G401 (cell line): ENCODE measurements around the gene CETP. TPM values are rescaled to one million over a fixed set of nuclear protein-coding genes. Genes with fewer than 3 reads are reported as not detected.
"Not testable (repeated sequence)": the region's sequence is repeated elsewhere in the genome, so short reads cannot be mapped to it uniquely, and the experiment has no call there.

ENCODE experiments used
- DNase-seq: peaks from one replicate; pipeline ENCODE4 v3.0.0-alpha.2; 2015; ENCODE audit warnings: low spot score
- in situ Hi-C: cut with HindIII; loops from 2 replicates; pipeline ENCODE4 v1.10.0; 2016; ENCODE audit warnings: low sequenced_read_pairs, mixed read lengths
- total RNA-seq: library from RNA; depleted of rRNA; stranded (reverse); fragments of >200 nt; shearing (Covaris generic); gene quantifications from 2 replicates; pipeline ENCODE4 v1.2.3, GENCODE V29; 2014

CETP gene
- total RNA-seq, 1 experiment from 2014 or later: not detected

DNA sequence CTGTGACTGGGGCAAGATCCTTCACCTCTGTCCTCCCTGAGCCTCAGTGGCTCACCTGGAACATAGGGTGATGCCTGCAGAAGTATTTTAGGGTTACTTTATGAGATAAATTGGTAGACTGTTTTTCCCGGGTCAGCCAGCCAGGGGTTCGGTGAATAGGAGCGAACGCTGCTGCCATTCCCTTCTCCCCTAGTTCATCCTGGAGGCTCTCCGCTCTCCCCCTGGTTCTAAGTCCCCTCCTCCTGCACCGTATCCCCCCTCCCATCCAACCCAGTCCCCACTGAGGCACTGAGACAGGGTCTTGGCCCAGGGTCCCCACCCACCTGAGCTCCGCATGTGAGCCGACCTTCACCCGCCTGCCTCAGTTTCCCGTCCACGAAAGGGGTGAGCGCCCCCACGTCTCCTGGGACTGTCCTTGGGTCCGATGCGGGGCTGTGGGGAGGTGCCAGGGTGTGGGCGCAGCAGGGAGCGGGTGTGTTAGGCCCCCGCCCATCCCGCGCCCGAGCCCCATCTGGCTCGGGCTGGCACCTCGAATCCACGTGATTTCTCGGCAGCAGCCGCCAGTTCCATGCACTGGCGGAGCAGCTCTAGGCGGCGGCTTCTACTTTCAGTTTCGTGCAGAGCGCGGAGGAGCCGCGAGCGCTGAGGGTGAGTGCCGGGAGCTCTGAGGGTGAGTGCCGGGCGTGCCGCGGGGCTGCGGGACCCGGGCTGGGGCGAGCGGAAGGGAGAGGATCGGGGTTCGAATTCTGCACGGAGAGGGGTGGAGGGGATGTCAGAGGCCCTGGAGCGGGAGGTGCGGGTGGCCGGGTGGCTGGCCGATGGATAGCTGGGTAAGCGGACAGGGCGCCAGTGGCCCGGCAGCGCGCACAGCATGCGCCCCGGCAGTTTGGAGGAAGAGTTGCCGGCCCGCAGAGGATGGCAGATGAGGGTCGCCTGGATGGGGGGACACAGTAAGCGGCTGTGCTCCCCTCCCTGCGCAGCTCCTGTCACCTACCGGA lies 27.5 kb downstream of the CETP start, which contains the start of gene NLRC5:
Gene NLRC5, plus strand, starts transcription at position 610 of the 998 bp plus-strand sequence. CDS start 31,156 bp downstream, outside the sequence.
- in situ Hi-C loops: no loop called here
- peak; percentile 45 for DNase-seq

DNA sequence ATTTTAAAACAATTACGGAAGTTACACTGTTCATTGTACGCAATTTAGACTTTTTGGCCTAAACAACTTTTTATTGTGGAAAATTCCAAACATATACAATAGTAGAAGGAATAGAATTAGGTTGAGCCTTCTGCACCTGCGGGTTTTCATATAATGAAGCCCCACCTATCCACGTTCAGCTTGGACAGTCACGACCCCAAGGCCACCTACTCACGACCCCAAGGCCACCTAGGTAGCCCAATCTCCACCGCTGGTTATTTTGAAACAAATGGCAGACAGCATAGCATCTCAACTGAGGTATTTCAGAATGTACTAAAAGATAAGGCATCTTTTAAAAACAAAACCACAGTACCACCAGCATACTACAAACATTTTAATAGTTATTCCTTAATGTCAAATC lies 28.2 kb downstream of the CETP start:
- no peak for DNase-seq
- in situ Hi-C loops: no loop called here

DNA sequence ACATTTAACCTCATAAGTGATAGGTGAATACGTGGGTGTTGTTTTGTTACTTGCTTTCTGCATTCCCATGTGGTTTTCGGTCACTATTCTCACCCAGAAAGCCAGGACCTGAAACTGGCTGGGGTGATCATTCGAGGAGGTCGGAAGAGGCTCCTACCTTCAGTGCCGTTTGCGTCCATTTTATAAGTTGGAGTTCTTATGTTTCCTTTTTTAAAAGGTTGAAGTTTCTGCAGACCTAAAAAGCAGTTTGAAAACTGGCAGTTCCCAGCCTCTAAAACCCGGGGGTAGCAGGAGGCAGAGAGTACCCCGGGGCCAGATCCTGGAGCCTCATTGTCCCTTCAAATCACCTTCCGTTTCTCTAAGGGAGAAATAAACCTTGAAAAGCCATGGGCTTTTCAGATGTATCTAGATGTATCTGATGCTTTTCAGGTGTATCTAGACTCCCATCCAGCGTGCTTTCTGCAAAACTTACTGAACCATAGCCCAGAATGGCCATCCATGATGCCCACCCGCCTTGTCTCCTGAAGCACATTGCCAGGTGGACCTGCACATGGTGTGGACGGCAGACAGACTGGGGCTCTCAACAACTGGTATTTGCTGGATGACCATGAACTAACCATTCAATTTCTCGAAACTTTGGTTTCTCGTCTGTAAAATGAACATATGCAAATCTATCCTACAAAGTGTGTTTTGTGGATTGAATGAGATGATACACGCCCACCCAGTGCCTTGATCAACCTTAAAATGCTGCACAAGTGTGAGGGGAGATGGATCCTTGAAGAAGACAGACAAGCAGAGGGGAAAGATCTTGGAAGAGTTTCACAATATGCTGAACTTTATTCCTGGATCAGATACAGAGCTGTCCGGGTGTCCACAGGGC lies 28.9 kb downstream of the CETP start:
- no peak for DNase-seq
- in situ Hi-C loops: no loop called here

DNA sequence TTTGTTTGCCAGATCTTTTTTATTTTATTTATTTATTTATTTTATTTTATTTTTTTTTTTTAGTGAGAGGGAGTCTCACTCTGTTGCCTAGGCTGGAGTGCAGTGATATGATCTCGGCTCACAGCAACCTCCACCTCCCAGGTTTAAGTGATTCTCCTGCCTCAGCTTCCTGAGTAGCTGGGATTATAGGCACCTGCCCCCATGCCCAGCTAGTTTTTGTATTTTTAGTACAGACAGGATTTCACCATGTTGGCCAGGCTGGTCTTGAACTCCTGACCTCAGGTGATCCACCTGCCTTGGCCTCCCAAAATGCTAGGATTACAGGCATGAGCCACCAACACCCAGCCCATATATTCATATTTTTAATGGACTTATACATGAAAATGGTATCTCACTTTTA lies 30.7 kb downstream of the CETP start:
- in situ Hi-C loops, DNase-seq: not testable (repeated sequence)

DNA sequence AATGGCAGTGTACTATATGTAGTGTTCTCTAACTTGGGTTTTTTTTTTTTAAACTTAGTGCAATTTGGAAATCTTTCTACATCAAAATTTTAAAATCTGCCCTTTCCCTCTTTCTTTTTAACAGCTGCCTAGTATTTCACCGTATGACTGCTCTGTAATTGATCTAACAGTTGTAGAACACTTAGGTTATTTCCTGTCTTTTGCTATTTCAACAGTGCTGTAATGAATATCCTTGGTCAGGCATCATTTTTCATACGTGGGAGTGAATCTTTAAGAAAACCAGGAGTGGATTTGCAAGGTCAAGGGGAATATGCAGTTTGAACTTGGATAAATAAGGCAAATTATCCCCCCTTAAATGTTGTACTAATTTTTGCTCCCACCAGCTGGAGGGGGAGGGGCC lies 31.5 kb downstream of the CETP start:
- in situ Hi-C loops: no loop called here
- DNase-seq: no peak

DNA sequence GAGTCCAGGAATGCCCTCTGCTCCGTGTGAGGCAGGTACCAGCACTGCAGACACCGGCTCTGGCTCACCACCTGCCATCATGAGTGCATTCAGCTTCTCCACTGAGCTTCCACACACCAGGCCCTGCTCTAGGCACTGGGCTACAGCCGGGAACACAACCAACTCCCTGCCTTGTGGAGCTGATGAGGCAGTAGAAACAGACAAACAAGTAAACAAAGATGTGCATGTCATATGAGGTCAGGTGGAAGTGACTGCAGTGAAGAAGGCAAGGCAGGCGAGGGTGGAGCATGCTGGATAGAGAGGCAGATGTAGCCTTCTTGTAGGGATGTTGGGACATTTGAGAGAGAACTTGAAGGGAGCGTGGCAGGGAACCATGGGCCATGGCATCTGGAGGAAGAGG lies 32.6 kb downstream of the CETP start:
- DNase-seq: no peak
- in situ Hi-C loops: no loop called here

DNA sequence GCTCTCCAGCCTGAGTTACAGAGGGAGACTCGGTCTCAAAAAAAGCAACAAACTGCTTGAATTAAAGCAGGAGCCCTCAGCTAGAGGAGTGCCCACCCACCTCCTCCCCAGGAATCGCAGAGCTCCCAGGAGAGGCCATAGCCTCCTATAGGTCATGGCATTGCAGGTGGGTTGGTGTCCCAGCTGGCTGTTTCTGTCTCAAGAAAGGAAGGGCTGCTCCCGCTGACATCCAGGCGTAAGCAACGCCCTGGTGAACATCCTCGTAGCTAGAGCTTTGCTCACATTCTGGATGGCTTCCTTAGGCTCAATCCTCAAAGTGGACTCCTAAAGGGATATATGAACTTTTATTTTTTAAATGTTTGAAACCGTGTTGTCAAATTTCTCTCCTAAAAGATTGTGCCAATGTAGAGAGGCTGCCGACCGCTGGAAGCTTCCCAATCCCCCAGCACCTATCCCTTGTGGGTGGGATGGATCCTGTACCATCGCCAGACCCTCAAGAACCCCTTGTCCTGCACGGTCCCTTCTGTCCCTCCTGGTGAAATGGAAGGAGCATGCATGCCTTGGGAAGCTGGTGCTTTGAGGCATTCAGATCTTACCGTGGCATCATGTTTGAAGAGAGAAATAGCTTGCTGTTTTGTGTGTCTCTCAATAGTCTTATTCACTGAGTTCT lies 33.5 kb downstream of the CETP start:
- DNase-seq: no peak
- in situ Hi-C loops: no loop called here

DNA sequence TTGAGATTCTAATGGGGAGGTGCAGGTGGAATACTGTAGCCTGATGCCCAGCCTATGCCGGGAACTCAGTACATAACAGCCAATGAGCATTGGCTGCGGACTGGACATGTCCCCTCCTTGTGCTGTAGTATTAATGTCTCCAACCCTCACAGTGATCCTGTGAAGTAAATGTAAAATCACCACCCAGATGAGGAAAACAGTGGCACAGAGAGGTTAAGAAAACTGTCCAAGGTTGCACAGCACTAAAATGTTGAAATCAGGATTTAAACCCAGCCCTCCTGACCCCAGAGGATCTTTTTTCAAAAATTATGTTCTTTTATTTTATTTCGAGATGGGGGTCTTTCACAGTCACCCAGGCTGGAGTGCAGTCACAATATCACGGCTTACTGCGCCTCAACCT lies 35.5 kb downstream of the CETP start:
- in situ Hi-C loops: no loop called here
- DNase-seq: no peak

DNA sequence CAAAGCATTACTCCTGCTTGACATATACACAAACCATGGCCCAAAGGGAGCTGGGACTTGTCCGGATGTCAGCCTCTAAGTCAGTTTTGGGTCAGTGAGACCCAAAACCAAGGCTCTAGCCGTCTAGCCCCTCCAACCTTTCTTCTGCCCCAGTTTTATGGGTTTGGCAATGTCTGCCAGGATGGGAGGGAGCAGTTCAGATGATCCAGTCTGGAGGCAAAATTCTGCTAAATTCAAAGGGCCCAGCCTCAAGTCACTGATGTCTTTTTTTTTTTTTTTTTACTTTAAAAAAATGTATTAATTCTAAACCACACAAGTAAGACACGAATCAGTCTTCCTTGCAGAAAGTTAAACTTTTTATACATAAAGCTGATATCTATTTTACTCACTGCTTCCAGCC lies 36.2 kb downstream of the CETP start:
- in situ Hi-C loops: no loop called here

DNA sequence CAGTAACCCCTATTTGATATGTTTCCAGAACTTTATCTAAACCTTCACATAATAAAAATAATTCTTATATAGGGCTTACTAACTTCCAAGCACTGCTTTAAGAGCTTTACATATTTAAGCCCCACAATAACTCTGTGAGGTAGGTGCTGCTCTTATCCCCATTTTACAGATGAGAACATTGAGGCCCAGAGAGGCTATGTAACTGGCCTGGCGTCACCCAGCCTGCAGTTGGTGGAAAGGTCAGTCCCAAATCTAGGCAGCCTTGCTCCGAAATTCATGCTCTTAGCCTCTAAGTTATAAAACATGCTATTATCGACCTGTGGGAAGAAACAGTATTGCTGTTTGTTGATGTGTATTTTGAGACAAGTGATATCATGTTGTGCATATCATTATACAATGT lies 36.6 kb downstream of the CETP start:
- in situ Hi-C loops: no loop called here
- DNase-seq: no peak

More for the DNA sequence above, 36.2 kb downstream of the CETP start:
- no peak for DNase-seq

DNA sequence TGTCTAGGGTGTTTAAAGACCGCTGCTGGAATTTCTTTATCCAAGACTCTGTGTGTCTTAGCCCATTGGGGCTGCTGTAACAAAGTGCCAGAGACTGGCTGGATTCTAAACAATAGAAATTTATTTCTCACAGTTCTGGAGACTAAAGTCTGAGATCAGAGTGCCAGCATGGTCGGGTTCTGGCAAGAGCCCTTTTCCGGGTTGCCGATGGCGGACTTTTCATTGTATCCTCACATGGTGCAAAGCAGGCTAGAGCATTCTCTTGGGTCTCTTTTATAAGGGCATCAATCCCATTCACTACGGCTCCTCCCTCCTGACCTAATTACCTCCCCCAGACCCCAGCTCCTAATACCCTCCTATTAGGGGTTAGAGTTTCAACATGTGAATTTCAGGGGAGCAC lies 37.1 kb downstream of the CETP start:
- in situ Hi-C loops: no loop called here

DNA sequence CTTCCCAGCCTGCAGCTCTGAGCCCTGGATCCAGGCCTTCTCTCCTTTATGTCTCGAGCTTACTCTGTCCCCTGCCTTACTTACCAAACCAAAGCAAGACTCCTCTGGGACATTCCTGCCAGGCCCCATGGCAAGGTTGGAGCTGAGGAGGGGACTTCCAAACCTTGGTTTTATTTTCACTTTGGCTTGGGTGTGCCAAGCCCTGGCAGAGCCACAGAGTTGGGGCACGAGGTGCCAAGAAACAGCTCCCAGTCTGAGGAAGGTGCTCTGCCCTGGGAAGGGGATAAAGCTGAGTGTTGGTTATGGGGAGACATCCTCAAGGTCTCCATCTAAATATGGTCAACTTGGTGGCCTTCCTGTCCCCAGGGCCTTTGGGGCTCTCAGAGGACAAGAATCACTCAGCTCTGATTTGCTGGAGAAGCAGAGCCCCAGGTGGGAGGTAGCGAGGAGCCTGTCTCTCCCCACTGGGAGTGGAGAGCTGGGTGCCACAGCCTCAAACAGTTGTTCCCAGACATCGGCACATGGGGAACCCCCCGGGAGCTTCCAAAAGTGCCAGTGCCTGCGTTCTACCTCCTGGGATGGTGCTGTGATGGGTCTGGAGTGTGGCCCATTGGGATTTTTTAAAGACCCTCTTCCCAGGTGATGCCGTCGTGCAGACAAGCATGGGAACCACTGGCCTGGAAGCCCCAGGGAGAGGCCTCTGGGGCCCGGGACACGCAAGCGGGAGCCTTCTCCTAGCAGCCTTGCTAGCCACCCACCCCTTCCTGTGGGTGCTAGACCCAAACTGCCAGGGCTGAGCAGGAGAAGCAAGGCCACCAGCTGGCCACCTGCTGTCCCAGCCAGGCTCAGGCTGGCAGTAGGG lies 37.9 kb downstream of the CETP start:
- DNase-seq: no peak
- in situ Hi-C loops: no loop called here

More for the DNA sequence above, 37.1 kb downstream of the CETP start:
- DNase-seq: no peak

DNA sequence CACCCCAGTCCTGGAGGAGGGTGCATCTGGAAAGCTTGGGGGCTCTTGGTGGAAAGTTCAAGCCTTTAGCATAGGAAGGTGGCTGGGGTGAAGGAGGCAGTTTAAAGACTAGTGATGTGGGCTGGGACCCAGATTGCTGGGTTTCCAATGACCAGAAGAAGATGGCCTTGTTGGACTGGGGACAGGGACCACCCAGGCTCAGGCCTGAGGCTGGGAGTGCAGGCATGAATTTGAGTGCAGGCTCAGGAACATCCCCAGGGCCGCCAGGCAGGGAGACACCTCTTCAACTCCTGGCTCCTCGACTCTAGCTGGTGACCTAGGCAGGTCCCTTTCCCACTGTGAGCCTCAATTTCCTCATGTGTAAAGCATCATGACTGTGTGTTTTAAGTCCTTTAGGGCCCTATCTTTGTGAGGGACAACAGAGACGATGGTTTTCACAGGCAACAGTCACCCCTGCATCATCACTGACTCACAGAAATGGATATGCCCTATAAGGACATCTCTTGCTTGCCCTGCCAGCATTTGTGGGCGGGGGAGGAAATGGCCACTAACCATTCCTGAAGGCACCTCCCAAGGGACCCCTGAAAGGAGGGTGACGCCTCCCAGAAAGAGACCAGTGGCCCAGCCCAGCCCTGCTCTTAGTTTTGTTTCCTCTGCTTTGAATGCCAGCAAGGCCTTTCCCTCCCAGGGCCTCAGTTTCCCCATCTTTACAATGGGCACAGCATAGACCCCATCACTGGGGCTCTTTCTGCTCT lies 38.7 kb downstream of the CETP start:
- no peak for DNase-seq
- in situ Hi-C loops: no loop called here

DNA sequence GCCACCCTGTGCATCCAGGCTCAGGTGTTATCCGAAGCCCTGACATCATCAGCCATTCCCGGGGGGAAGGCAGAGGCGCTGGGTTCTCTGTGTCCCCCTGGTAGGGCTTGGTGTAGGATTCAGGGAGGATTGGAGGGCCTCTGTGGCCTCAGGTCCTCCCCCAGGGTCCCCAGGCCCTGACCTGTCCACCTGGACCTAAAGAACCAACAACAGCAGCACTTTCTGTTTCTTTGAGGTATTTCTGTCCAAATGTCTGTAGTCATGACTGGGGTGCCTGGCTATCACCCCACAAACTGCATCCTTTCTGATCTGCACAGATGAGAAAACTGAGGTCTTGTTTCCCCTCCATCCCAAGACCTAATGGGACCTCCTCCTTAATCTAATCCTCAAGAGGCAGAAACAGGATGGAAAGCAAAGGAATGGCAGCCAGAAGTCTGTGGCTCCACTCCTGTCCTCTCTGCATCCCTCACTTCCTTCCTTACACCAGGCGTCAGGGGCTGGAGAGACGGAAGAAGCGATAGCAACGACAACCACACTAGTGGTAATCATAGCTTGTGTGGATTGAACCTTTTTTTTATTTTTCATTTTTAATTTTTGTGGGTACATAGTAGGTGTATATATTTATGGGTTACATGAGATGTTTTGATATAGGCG lies 39.4 kb downstream of the CETP start:
- in situ Hi-C loops: no loop called here
- no peak for DNase-seq

DNA sequence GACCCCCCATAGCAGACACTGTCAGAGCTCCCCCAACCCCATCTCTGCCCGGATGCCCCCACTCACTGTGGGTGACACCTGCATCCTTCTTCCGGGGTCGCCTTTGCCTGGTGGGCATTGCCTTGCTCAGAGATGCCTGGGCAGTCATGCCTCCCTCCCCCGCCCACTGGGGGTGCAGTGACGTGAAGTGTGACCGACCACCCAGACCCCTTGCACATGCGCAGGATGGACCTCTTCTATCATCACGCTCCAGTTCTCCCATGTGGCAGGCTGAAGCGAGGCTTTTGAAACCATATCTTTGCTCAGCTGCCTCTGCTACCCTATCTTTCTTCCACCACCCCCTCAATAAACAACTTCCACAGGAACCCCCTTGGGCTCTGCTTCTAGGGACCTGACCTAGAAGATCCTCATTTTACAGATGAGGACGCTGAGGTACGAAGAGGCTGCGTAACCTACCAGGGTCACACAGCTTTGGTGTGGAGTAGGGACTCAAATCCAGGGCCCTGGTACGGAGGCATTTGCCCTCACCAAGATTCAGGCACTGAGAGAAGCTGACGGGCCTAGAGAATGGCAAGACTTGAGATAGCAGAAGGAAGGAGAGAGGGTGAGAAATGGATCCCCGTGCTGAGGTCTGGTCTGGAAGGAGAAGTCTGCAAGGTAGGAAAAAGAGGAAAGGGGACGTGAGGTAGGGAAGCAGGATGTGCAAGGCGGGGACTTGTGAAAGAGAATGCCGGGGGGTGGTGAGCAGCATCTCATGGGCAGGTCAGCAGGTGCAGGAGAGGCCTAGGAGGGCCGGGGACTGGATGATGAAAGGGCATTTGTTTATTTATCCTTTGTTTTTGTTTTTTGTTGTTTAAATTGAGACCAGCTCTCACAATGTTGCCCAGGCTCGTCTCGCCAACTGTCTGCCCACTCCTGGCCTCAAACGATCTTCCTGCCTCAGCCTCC lies 42.0 kb downstream of the CETP start:
- no peak for DNase-seq
- in situ Hi-C loops: no loop called here
